ENCODE measurements around the gene SERPINA1.
"Not testable (repeated sequence)": the region's sequence is repeated elsewhere in the genome, so short reads cannot be mapped to it uniquely, and the experiment has no call there.

Gene SERPINA1

GRCh38 chr14:94388384-94389103 lies at the start of gene SERPINA1:
TSS of gene SERPINA1 (minus strand) at chr14:94388602. CDS start at chr14:94383237, 5,365 bp downstream.
- no peak for DNase-seq (ENCODE audit: low read depth)

DNA sequence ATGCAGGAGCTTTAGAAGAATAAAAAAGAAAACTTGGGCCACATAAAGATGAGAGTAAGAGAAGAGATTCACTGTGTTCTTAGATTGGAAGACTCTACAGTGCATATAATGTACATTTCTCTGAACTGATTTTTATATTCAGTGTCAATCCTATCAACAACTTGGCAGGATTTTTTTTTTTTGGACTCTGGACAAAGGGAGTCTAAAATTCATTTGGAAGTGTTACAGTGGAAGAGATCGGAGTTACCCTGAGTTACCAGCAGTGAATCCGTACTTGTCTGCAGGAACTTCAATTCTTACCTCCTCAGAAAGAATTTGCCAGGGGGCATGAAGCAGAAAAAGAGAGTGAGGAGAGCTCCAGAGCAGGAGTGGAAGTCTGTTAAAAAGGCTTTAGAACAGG lies 40.2 kb upstream of the SERPINA1 start:
- no peak for DNase-seq (ENCODE audit: low read depth)

DNA sequence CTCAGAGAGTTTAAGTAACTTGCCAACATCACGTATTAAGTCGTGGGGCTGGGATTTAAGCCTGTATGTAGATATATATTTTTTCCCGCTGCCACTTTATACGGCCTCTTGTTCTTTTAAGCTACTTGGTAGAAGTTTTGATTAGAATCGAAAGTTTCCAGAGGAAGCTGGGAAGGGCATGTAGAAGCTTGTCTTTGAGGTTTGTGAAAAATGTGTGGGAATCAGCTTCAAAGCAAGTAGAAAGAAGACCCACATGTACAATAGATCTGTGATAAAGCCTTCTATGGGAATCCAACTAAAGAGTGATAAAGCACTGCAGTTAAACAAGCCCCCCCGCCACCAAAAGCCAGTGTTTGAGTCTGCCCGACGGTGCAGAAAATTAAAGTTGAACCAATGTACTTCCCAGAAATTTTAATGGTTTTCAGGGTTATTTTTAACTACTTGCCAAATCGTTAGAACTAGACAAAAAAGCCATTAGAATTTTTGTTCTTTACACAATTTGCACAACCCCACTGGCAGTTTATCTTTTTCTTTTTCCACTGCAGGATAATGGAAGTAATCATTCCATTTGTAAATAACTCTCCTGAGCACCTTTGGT lies 38.7 kb upstream of the SERPINA1 start:
- no peak for DNase-seq (ENCODE audit: low read depth)

DNA sequence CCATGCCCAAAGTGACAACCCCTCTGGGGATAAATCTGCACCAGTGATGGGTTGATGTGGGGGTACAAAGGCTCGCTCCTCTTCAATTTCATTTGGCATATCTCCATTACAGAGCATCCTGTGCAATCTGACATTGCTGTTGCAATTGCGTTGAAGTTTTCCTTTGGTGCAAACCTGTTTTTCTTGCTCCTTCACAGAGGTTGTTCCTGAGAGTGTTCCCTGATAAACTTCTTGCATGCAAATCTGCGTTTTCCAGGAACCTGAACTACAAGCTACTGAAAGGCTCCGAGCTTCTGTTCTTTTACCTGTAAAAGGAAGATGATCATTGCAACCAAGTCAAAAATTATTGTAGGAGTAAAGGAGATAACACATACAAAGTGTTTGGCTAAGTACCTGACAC lies 38.1 kb upstream of the SERPINA1 start:
- DNase-seq (ENCODE audit: low read depth), result no peak

DNA sequence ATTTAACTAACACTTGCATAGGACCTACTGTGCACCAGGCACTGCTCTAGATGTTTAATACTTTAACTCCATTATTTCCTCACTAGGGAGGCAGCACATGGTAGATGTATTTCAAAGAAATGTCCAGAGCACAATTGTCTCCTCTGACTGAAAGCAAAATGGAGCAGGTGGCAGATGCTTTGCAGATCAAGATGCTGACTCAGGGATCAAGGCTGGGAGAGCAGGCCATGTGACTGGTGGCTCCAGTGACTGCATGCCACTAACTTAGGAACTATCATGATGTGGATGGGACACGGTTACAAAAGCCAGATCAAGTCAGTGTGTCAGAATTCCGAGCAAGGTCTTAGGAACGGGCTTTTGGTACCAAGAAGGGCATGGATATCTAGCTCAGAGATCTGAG lies 36.0 kb upstream of the SERPINA1 start:
- no peak for DNase-seq (ENCODE audit: low read depth)

GRCh38 chr14:94423453-94424056 lies 35.2 kb upstream of the SERPINA1 start:
- DNase-seq (ENCODE audit: low read depth), result no peak

DNA sequence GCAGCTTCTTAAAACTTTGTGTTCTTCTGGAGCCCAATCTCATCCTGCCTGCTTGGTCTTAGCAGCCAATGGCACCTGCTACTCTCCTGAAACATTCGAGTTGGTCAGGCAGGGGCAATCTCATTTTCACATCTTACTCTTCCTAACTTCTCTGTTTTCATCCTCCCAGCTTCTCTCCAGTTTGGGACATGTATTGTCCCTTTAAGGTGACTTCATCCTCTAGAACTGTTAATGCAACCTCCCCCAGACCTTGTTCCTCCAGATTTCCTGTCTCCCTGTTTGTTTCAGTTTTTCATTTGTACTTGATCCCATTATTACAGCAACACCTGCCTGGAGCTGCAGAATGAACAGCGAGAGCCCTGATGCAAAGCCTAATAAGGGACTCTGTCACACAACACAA lies 32.9 kb upstream of the SERPINA1 start:
- no peak for DNase-seq (ENCODE audit: low read depth)

DNA sequence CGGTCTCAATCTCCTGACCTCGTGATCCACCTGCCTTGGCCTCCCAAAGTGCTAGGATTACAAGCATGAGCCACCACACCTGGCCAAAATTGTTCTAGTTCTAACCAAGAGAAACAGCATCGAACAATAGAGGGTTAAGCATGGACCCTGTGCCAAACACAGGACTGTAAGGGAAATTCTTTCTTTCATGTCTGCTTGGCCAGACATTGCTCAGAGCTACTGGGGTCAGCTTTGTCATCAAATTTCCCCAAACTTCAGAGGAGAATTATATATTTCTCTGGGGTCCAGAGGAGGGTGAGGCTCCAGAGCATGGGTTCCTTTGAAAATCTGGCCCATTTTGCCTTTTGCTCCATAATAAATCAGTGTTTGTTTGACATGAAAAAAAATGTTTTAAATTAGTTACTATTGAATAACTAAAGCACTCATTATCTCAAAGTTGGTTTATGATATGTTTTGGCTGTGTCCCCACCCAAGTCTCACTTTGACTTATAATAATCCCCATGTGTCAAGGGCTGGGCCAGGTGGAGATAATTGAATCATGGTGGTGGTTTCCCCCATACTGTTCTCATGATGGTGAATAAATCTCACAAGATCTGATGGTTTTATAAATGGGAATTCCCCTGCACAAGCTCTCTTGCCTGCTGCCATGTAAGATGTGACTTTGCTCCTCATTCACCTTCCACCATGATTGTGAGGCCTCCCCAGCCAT lies 29.2 kb upstream of the SERPINA1 start:
- DNase-seq (ENCODE audit: low read depth), result not testable (repeated sequence)

- no peak for DNase-seq (ENCODE audit: low read depth)
These were observed 24.6 kb upstream of the SERPINA1 start for GRCh38 chr14:94412671-94413638.

GRCh38 chr14:94411638-94412037 lies 23.2 kb upstream of the SERPINA1 start:
- DNase-seq (ENCODE audit: low read depth), result no peak

DNA sequence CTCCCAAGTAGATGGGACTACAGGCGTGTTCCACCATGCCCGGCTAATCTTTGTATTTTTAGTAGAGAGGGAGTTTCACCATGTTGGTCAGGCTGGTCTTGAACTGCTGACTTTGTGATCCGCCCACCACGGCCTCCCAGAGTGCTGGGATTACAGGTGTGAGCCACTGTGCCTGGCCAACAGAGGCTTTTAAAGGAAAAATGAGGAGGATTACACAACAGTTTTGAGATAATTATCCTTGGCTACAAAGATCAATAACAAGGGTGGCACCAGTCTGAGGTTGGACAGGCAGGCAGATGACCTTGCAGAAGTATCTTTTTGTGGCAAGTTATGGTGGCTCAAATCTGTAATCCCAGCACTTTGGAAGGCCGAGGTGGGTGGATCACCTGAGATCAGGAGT lies 21.0 kb upstream of the SERPINA1 start:
- not testable (repeated sequence) for DNase-seq (ENCODE audit: low read depth)

DNA sequence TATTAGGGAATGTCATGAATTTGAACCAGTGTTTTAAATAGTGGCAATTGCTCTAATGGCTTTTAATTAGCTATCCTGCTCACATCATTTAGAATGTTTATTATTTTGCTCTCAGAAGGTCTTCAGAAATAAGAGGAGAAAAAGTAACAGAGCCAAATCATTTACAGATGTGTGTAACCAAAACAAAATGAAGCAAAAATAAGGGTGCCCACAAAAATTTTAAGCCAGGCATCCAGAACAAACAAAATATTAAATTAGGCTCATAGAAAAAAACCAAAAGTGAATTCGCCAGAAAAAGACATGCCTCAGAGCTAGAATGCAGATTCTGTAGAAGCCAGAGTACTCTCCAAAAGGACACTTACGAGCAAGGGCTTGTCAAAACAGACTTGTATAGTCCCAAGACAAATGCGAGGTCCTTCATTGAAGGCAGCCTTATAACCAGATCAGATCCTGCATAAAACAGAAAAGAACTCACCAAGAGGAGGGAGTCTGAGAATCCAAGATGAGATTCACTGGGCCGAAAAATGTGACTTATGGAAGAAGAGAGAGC lies 20.2 kb upstream of the SERPINA1 start:
- DNase-seq (ENCODE audit: low read depth), result no peak

- DNase-seq (ENCODE audit: low read depth), result no peak
These were observed 19.5 kb upstream of the SERPINA1 start for GRCh38 chr14:94407906-94408305.

- DNase-seq (ENCODE audit: low read depth), result no peak
These were observed 18.5 kb upstream of the SERPINA1 start for GRCh38 chr14:94406910-94407309.

- DNase-seq (ENCODE audit: low read depth), result no peak
These were observed 17.1 kb upstream of the SERPINA1 start for GRCh38 chr14:94405486-94405885.

- no peak for DNase-seq (ENCODE audit: low read depth)
These were observed 16.2 kb upstream of the SERPINA1 start for GRCh38 chr14:94404561-94404960.

DNA sequence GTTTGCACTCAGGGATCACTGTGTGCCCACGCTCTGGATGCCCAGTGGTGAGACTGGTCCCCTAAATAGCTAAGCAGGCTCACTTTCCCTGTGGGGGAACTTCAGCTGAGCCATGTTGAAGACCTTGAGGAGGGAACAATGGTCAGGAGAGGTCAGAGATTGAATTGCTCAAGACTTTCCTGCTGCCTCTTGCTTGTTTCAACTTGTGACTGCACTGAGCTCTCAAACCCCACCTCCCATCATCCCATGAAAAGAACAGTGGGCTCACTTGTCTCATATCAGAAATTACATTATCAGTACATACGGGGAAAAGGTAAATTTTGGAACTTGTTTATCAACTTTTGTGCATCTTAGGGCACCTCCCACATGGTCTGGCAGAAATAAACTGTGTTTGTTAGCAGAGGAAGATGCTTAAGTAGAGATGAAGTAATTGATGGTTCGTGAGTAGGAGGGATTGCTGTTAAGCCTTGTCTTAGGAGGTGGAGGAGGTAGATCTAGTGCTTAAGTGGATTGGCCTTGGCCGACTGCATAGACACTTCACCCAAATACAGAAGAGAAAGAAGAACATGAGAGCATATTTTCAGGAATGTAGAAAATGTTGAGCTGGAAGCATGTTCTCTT lies 15.0 kb upstream of the SERPINA1 start:
- no peak for DNase-seq (ENCODE audit: low read depth)

DNA sequence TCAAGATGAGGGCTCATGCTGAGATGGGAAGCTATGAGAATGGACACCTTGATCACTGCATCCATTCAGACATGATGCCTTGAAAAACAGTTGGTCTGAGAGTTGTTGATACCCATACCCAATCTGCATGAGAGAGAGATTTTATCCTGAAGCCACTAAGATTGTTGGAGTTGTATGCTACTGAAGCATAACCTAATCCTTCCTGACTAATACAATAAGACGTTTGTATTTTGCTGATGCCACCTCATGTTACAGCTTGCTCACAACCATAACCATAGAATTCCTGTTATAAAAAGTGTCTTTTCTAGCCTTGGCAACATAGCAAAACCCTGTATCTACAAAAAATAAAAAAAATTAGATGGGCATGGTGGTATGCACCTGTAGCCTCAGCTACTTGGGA lies 12.7 kb upstream of the SERPINA1 start:
- no peak for DNase-seq (ENCODE audit: low read depth)

DNA sequence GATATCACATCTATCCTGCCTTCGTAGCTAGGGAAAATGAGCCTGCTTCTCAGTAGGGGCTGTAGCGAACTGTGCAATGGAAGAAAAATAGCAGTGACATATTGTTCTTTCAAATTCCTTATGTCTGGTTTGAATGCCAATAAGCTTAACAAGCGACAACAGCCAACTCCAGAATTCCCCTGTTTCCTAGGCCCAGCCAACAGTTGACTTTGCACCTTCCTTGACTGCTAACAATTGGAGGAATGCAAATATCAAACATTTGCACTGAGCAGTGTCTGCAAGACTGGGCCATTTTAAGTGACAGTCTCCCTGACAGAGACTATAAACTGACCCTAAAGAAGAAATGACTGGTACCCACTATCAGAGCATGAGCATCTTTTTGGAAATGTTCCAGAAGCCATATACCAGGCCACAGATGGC lies 12.0 kb upstream of the SERPINA1 start:
- DNase-seq (ENCODE audit: low read depth), result no peak

GRCh38 chr14:94398536-94398935 lies 10.1 kb upstream of the SERPINA1 start:
- DNase-seq (ENCODE audit: low read depth), result no peak

DNA sequence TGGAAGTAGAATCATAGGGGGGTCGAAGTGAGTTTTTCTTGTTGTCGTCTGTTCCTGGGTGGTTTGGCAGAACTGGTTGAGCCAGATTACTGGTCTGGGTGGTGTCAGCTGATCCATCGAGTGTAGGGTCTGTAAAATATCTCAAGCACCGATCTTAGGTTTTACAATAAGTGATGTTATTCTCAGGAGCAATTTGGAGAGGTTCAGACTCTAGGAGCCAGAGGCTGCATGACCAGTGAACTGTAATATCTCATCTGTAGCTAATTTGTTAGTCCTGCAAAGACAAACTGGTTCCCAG lies 9.7 kb upstream of the SERPINA1 start:
- DNase-seq (ENCODE audit: low read depth), result no peak
